MM.1S (cell line): Measurements from ENCODE around the gene MGAT4B.

Experiments
- DNase-seq: peaks from one replicate; pipeline ENCODE4 v3.0.0-alpha.2; 2015
- H2AFZ ChIP-seq: fragments of 300-600 bp; sonication (generic); 2 replicates; pipeline ENCODE4 v1.6.0; 2016; ENCODE audit warnings: antibody characterized with exemption, low read length
- H3F3A ChIP-seq: fragments of 300-600 bp; sonication (generic); 2 replicates; pipeline ENCODE4 v1.6.1; 2016; ENCODE audit warnings: mild to moderate bottlenecking, antibody characterized with exemption, low read length, moderate library complexity, mixed read lengths; ENCODE audit not compliant: insufficient read depth
- H3K27ac ChIP-seq: fragments of 300-600 bp; sonication (generic); 2 replicates; pipeline ENCODE4 v1.5.1; 2016; ENCODE audit warnings: mild to moderate bottlenecking, low read length
- H3K27me3 ChIP-seq: fragments of 300-600 bp; sonication (generic); replicated peaks from 2 replicates; pipeline ENCODE4 v1.6.0; 2016; ENCODE audit warnings: low read length; ENCODE audit not compliant: insufficient read depth
- H3K36me3 ChIP-seq: fragments of 300-600 bp; sonication (generic); replicated peaks from 2 replicates; pipeline ENCODE4 v1.6.1; 2016; ENCODE audit warnings: mild to moderate bottlenecking, low read length, mixed read lengths; ENCODE audit not compliant: insufficient read depth
- H3K4me1 ChIP-seq: fragments of 300-600 bp; sonication (generic); 2 replicates; pipeline ENCODE4 v1.6.1; 2016; ENCODE audit warnings: low read length, mixed read lengths
- H3K4me2 ChIP-seq: fragments of 300-600 bp; sonication (generic); 2 replicates; pipeline ENCODE4 v1.6.0; 2016; ENCODE audit warnings: low read depth, low read length
- H3K4me3 ChIP-seq: fragments of 300-600 bp; sonication (generic); 2 replicates; pipeline ENCODE4 v1.5.1; 2016; ENCODE audit warnings: low read length, mixed read lengths
- H3K79me2 ChIP-seq: fragments of 300-600 bp; sonication (generic); 2 replicates; pipeline ENCODE4 v1.6.1; 2016; ENCODE audit warnings: mixed run types, low read length, mixed read lengths
- H3K9ac ChIP-seq: fragments of 300-600 bp; sonication (generic); 2 replicates; pipeline ENCODE4 v1.6.1; 2016; ENCODE audit warnings: low read length, mixed read lengths
- H3K9me2 ChIP-seq: fragments of 300-600 bp; sonication (generic); replicated peaks from 2 replicates; pipeline ENCODE4 v1.6.1; 2016; ENCODE audit warnings: mild to moderate bottlenecking, low read length, mixed read lengths; ENCODE audit not compliant: insufficient read depth
- H3K9me3 ChIP-seq: fragments of 300-600 bp; sonication (generic); replicated peaks from 2 replicates; pipeline ENCODE4 v1.6.1; 2016; ENCODE audit warnings: mild to moderate bottlenecking, low read length, mixed read lengths; ENCODE audit not compliant: insufficient read depth
- H4K20me1 ChIP-seq: fragments of 300-600 bp; sonication (generic); 2 replicates; pipeline ENCODE4 v1.6.1; 2016; ENCODE audit warnings: mild to moderate bottlenecking, low read length, moderate library complexity, mixed read lengths; ENCODE audit not compliant: insufficient read depth
- EZH2 ChIP-seq: fragments of 300-600 bp; sonication (generic); optimal IDR thresholded peaks from 2 replicates; pipeline ENCODE3; 2017; ENCODE audit warnings: low read depth, mild to moderate bottlenecking, antibody characterized with exemption, low read length, mixed read lengths
- EZH2phosphoT487 ChIP-seq: fragments of 300-600 bp; sonication (generic); IDR thresholded peaks from 2 replicates; pipeline ENCODE4 v1.6.1; 2018; ENCODE audit warnings: antibody characterized with exemption, low read length
- TF ChIP-seq, protein P1 (sequence below): fragments of 300-600 bp; sonication (generic); IDR thresholded peaks from 2 replicates; pipeline ENCODE4 v1.5.1; 2016; ENCODE audit warnings: antibody characterized with exemption, low read length, mixed read lengths

The MGAT4B gene

DNA sequence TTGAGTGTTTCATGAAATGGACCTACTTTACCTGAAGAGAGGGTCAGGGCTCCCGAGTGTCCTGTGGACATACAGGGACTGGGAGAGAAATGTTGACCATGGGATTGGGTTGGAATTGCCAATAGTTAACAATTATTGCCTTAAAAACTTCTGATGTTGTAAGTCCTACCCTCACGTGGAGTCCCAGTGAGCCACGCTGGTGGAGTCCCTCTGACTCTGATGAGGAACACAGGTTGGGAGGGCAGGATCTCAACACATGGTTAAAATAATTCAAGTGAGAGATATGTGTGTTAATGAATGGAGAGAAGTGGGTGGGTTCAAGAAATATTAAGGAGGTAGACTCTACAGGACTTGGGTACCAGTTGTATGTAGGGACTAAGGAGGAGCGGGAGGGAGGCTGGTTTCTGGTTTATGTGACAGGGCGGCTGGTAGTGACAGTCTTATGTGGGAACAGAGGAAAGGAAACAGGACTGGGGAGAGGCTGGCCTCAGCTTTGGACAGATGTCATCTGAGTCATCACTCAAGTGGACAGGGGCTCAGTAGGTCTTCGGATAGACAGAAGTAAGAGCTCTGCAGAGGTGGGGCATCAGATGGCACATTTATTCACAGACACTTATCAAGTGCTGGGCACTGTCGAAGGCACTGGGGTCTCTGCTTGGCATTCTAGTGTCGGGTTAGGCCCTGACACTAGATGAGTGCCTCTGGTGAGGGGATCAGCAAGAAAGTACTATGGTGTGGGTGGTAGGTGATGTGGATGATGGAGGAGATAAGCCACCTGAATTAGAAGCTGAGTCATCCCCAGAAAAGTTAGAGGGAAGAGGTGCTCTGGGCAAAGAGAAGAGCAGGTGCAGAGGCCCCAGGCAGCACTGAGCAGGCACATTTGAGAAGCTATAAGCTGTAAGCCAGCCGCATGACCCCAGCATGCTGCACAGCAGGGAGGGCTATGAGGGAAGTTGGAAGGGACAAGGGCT lies 46.8 kb downstream of the MGAT4B start:
- H3K27ac ChIP-seq: no peak overlapping the region
- TF ChIP-seq EZH2: no peak
- no peak for TF ChIP-seq EZH2phosphoT487
- TF ChIP-seq, protein P1, sequence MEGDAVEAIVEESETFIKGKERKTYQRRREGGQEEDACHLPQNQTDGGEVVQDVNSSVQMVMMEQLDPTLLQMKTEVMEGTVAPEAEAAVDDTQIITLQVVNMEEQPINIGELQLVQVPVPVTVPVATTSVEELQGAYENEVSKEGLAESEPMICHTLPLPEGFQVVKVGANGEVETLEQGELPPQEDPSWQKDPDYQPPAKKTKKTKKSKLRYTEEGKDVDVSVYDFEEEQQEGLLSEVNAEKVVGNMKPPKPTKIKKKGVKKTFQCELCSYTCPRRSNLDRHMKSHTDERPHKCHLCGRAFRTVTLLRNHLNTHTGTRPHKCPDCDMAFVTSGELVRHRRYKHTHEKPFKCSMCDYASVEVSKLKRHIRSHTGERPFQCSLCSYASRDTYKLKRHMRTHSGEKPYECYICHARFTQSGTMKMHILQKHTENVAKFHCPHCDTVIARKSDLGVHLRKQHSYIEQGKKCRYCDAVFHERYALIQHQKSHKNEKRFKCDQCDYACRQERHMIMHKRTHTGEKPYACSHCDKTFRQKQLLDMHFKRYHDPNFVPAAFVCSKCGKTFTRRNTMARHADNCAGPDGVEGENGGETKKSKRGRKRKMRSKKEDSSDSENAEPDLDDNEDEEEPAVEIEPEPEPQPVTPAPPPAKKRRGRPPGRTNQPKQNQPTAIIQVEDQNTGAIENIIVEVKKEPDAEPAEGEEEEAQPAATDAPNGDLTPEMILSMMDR: no peak
- H3F3A ChIP-seq: peaks cover 15% of the 10 kb centered on the region
- no peaks in the 10 kb centered on the region for H3K27me3 ChIP-seq
- no peaks in the 10 kb centered on the region for H3K9me2 ChIP-seq
- H3K9me3 ChIP-seq: no peaks in the 10 kb centered on the region
- no peaks in the 10 kb centered on the region for H3K36me3 ChIP-seq
- no peak for DNase-seq
- no peak overlapping the region for H2AFZ ChIP-seq
- peaks cover 16% of the 10 kb centered on the region for H4K20me1 ChIP-seq
- peaks cover 91% of the 10 kb centered on the region for H3K79me2 ChIP-seq
- no peak overlapping the region for H3K4me3 ChIP-seq
- no peak overlapping the region for H3K4me2 ChIP-seq
- peaks cover 20% of the 10 kb centered on the region; the same call in 1 of the 2 replicates for H3K4me1 ChIP-seq
- no peak overlapping the region for H3K9ac ChIP-seq

DNA sequence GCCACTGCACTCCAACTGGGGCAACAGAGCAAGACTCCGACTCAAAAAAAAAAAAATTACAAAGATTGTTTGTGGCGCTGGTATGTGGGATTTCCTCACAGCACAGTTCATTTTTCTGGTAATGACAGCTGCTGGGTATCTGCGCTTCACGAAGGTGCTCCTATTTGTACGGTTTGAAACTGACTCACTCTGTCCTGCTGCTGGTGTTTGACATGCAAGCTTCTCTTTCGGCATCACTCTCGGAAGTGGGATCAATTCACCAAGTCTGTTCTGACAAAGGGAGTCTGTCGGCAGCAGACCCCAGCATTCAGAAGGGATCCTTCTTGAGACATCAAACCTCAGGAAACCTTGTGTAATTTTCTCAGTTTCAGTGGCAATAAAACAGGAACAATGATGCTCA lies 47.7 kb downstream of the MGAT4B start:
- H3K27me3 ChIP-seq: no peaks in the 10 kb centered on the region
- no peak overlapping the region for H3K4me3 ChIP-seq
- no peak for DNase-seq
- H3K4me1 ChIP-seq: peaks cover 20% of the 10 kb centered on the region; the same call in 1 of the 2 replicates
- no peaks in the 10 kb centered on the region for H3K9me2 ChIP-seq
- no peak overlapping the region for H3K4me2 ChIP-seq
- H3K36me3 ChIP-seq: no peaks in the 10 kb centered on the region
- peaks cover 15% of the 10 kb centered on the region for H3F3A ChIP-seq
- TF ChIP-seq EZH2phosphoT487 (no peak), EZH2 (no peak)
- TF ChIP-seq, protein P1: no peak
- H3K27ac ChIP-seq: no peak overlapping the region
- H3K9ac ChIP-seq: no peak overlapping the region
- H3K79me2 ChIP-seq: peaks cover 97% of the 10 kb centered on the region
- H3K9me3 ChIP-seq: no peaks in the 10 kb centered on the region
- no peak overlapping the region for H2AFZ ChIP-seq
- peaks cover 23% of the 10 kb centered on the region for H4K20me1 ChIP-seq

DNA sequence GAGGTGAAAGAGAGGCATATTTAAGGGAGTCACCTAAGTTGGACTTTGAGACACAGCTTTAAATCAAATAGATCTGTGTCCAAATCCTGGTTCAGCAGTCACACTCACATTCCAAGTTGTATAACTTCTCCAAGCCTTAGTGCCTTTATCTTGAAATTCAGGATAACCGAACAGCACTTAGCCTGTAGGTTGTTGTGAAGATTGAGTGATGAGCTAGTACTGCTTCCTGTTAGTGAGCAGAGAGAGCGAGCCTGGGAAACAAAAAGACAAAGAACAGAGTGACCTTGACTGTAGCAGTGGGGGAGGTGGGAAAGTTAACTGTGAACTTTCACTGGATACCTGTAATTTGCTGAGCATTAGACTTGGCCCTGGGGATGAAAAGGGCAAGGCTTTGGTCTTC lies 51.6 kb downstream of the MGAT4B start:
- TF ChIP-seq, protein P1: no peak
- TF ChIP-seq EZH2: no peak
- TF ChIP-seq EZH2phosphoT487: no peak

More for the DNA sequence above, 51.6 kb downstream of the MGAT4B start:
- H3K4me2 ChIP-seq: no peak overlapping the region
- H3K79me2 ChIP-seq: peaks cover 94% of the 10 kb centered on the region
- no peak for DNase-seq
- H2AFZ ChIP-seq: no peak overlapping the region
- no peaks in the 10 kb centered on the region for H3K9me2 ChIP-seq
- H3K27ac ChIP-seq: no peak overlapping the region
- H3K4me3 ChIP-seq: no peak overlapping the region
- H3F3A ChIP-seq: no peaks in the 10 kb centered on the region; the same call in 1 of the 2 replicates
- 0 out of 2 replicates have a peak, but pooled peaks cover 4% of the 10 kb centered on the region for H3K4me1 ChIP-seq
- peaks cover 13% of the 10 kb centered on the region; the same call in 1 of the 2 replicates for H4K20me1 ChIP-seq
- H3K36me3 ChIP-seq: no peaks in the 10 kb centered on the region
- H3K9ac ChIP-seq: no peak overlapping the region
- no peaks in the 10 kb centered on the region for H3K27me3 ChIP-seq
- H3K9me3 ChIP-seq: no peaks in the 10 kb centered on the region
